ENCODE data around the gene GPATCH3. TPM values are rescaled to one million over a fixed set of nuclear protein-coding genes. Genes with fewer than 3 reads are reported as not detected.
A peak's percentile ranks its signal among the peaks of the same experiment; 100 is the strongest.

Gene GPATCH3
- total RNA-seq, 1 donor from 2014 or later: 6.1 TPM

GRCh38 chr1:26858160-26858559, 42.1 kb downstream of the GPATCH3 start:
- no peak overlapping the region for H3K4me3 ChIP-seq
- peaks cover 13% of the 10 kb centered on the region for H3F3A ChIP-seq (ENCODE audit: low read depth)
- H3K79me2 ChIP-seq (ENCODE audit: low read depth): no peaks in the 10 kb centered on the region
- Mint-ChIP-seq H3K27ac (no peak overlapping the region), H3K9me3 (no peaks in the 10 kb centered on the region), H3K4me1 (peaks cover 10% of the 10 kb centered on the region), H3K27me3 (ENCODE audit: insufficient read depth, low read depth) (peaks cover 10% of the 10 kb centered on the region), H3K36me3 (peaks cover 8% of the 10 kb centered on the region), H3K4me3 (no peak overlapping the region)
- no peaks in the 10 kb centered on the region for H4K20me1 ChIP-seq (ENCODE audit: low read depth)
- H3K27me3 ChIP-seq: no peaks in the 10 kb centered on the region
- no peak overlapping the region for H3K9ac ChIP-seq
- no peak overlapping the region for H3K4me2 ChIP-seq
- DNase-seq (ENCODE audit: low spot score): no peak
- TF ChIP-seq EZH2 (IDR thresholded peaks at IDR 0.05) (no peak), CTCF (IDR thresholded peaks at IDR 0.05) (no peak), EZH2phosphoT487 (IDR thresholded peaks at IDR 0.05) (no peak)
- H3K4me1 ChIP-seq: peaks cover 27% of the 10 kb centered on the region
- no peaks in the 10 kb centered on the region for H3K36me3 ChIP-seq
- H3K27ac ChIP-seq: no peak overlapping the region
- H2AFZ ChIP-seq (replicated peaks): no peak overlapping the region
- no peaks in the 10 kb centered on the region for H3K9me3 ChIP-seq (ENCODE audit: low read depth)

- no peak overlapping the region for H3K4me3 ChIP-seq
- no peaks in the 10 kb centered on the region for H3K27me3 ChIP-seq
- Mint-ChIP-seq H3K36me3 (peaks cover 8% of the 10 kb centered on the region), H3K4me3 (no peak overlapping the region), H3K27me3 (ENCODE audit: insufficient read depth, low read depth) (peaks cover 10% of the 10 kb centered on the region), H3K9me3 (no peaks in the 10 kb centered on the region), H3K4me1 (peaks cover 9% of the 10 kb centered on the region), H3K27ac (no peak overlapping the region)
- no peak for TF ChIP-seq EZH2 (IDR thresholded peaks at IDR 0.05)
- TF ChIP-seq CTCF (IDR thresholded peaks at IDR 0.05): no peak
- no peak for TF ChIP-seq EZH2phosphoT487 (IDR thresholded peaks at IDR 0.05)
- H3K9me3 ChIP-seq (ENCODE audit: low read depth): no peaks in the 10 kb centered on the region
- H3K4me1 ChIP-seq: peaks cover 27% of the 10 kb centered on the region
- H3K9ac ChIP-seq: no peak overlapping the region
- DNase-seq (ENCODE audit: low spot score): no peak
- no peak overlapping the region for H3K4me2 ChIP-seq
- H3K36me3 ChIP-seq: no peaks in the 10 kb centered on the region
- no peak overlapping the region for H2AFZ ChIP-seq (replicated peaks)
- no peaks in the 10 kb centered on the region for H4K20me1 ChIP-seq (ENCODE audit: low read depth)
- peaks cover 13% of the 10 kb centered on the region for H3F3A ChIP-seq (ENCODE audit: low read depth)
- H3K79me2 ChIP-seq (ENCODE audit: low read depth): no peaks in the 10 kb centered on the region
- H3K27ac ChIP-seq: no peak overlapping the region
Measured at GRCh38 chr1:26857473-26858060, 42.7 kb downstream of the GPATCH3 start.

- Histone ChIP-seq H3K9ac (no peak overlapping the region), H3K27ac (peak overlapping the region; percentile 46), H3K4me2 (peak overlapping the region; percentile 27), H3K4me1 (peaks cover 20% of the 10 kb centered on the region), H4K20me1 (ENCODE audit: low read depth) (no peaks in the 10 kb centered on the region), H3K79me2 (ENCODE audit: low read depth) (no peaks in the 10 kb centered on the region), H3K36me3 (no peaks in the 10 kb centered on the region), H3K4me3 (no peak overlapping the region), H3K9me3 (ENCODE audit: low read depth) (no peaks in the 10 kb centered on the region), H3F3A (ENCODE audit: low read depth) (peaks cover 11% of the 10 kb centered on the region), H2AFZ (replicated peaks) (no peak overlapping the region), H3K27me3 (no peaks in the 10 kb centered on the region)
- peaks cover 12% of the 10 kb centered on the region for H3K27me3 Mint-ChIP-seq (ENCODE audit: insufficient read depth, low read depth)
- no peak for TF ChIP-seq EZH2 (IDR thresholded peaks at IDR 0.05)
- no peak for TF ChIP-seq CTCF (IDR thresholded peaks at IDR 0.05)
- TF ChIP-seq EZH2phosphoT487 (IDR thresholded peaks at IDR 0.05): no peak
- DNase-seq (ENCODE audit: low spot score): no peak
- peak overlapping the region; percentile 17 for H3K27ac Mint-ChIP-seq
- H3K4me1 Mint-ChIP-seq: peaks cover 3% of the 10 kb centered on the region
- no peaks in the 10 kb centered on the region for H3K9me3 Mint-ChIP-seq
- H3K4me3 Mint-ChIP-seq: no peak overlapping the region
- peaks cover 10% of the 10 kb centered on the region for H3K36me3 Mint-ChIP-seq
Measured at GRCh38 chr1:26856604-26857469, 43.4 kb downstream of the GPATCH3 start.

Measured in neural progenitor cell (in vitro differentiated cells).